ENCODE measurements around the gene TMEM171.

Gene TMEM171

GRCh38 chr5:73120222-73121118, at the start of gene TMEM171:
TSS of gene TMEM171 (plus strand) at chr5:73120575. CDS start at chr5:73123374, 2,799 bp downstream.
- DNase-seq = no peak

- DNase-seq = no peak
These were observed 39.3 kb upstream of the TMEM171 start for GRCh38 chr5:73081093-73081492.

- no peak for DNase-seq
These were observed 32.3 kb upstream of the TMEM171 start for GRCh38 chr5:73088026-73088425.

GRCh38 chr5:73093943-73094342, 26.4 kb upstream of the TMEM171 start:
- DNase-seq = no peak

GRCh38 chr5:73094415-73094814, 26.0 kb upstream of the TMEM171 start:
- no peak for DNase-seq

- DNase-seq = no peak
These were observed 24.7 kb upstream of the TMEM171 start for GRCh38 chr5:73095564-73096238.

- no peak for DNase-seq
These were observed 24.2 kb upstream of the TMEM171 start for GRCh38 chr5:73096239-73096575.

- DNase-seq = no peak
These were observed 22.6 kb upstream of the TMEM171 start for GRCh38 chr5:73097740-73098139.

GRCh38 chr5:73100109-73100508, 20.3 kb upstream of the TMEM171 start:
- no peak for DNase-seq

- no peak for DNase-seq
These were observed 16.5 kb upstream of the TMEM171 start for GRCh38 chr5:73103870-73104299.

GRCh38 chr5:73104326-73104725, 16.0 kb upstream of the TMEM171 start:
- no peak for DNase-seq

GRCh38 chr5:73106335-73106734, 14.0 kb upstream of the TMEM171 start:
- DNase-seq = no peak

GRCh38 chr5:73110190-73110589, 10.2 kb upstream of the TMEM171 start:
- no peak for DNase-seq

- DNase-seq = no peak
These were observed 8.8 kb upstream of the TMEM171 start for GRCh38 chr5:73111536-73111935.

GRCh38 chr5:73112359-73112758, 8.0 kb upstream of the TMEM171 start:
- no peak for DNase-seq

GRCh38 chr5:73114044-73114688, 6.2 kb upstream of the TMEM171 start:
- DNase-seq = no peak

GRCh38 chr5:73115399-73116051, 4.8 kb upstream of the TMEM171 start:
- DNase-seq = no peak

- no peak for DNase-seq
These were observed 3.9 kb upstream of the TMEM171 start for GRCh38 chr5:73116506-73116905.

- no peak for DNase-seq
These were observed 3.2 kb upstream of the TMEM171 start for GRCh38 chr5:73117088-73117740.

- no peak for DNase-seq
These were observed 1.9 kb upstream of the TMEM171 start for GRCh38 chr5:73118391-73118973.

- DNase-seq = no peak
These were observed 771 bp upstream of the TMEM171 start for GRCh38 chr5:73119451-73120157.

GRCh38 chr5:73121119-73121463, 716 bp downstream of the TMEM171 start:
- no peak for DNase-seq

All from stimulated activated CD4-positive, alpha-beta T cell treated with anti-CD3 and anti-CD28 coated beads, Interleukin-4, amount 100 ng/mL, for 4 hours (primary cell).